HG02678 (cell line): Measurements from ENCODE around the gene PDILT.
"Not testable (repeated sequence)": the region's sequence is repeated elsewhere in the genome, so short reads cannot be mapped to it uniquely, and the experiment has no call there.

ENCODE experiments used
- ATAC-seq: cut with Tn5 transposase; IDR thresholded peaks from one replicate; pipeline ENCODE4 v1.9.1; 2021; ENCODE audit warnings: mild to moderate bottlenecking, moderate library complexity; ENCODE audit not compliant: unreplicated experiment

PDILT gene

GRCh38 chr16:20325005-20325404 lies 79.5 kb downstream of the PDILT start:
- no peak for ATAC-seq

GRCh38 chr16:20323591-20324117 lies 80.9 kb downstream of the PDILT start:
- ATAC-seq, result no peak

GRCh38 chr16:20322696-20323095 lies 81.8 kb downstream of the PDILT start:
- ATAC-seq, result no peak

GRCh38 chr16:20321671-20322070 lies 82.9 kb downstream of the PDILT start:
- ATAC-seq, result no peak

GRCh38 chr16:20321051-20321450 lies 83.5 kb downstream of the PDILT start:
- not testable (repeated sequence) for ATAC-seq

- ATAC-seq, result no peak
These were observed 83.9 kb downstream of the PDILT start for GRCh38 chr16:20320592-20320991.

- ATAC-seq, result no peak
These were observed 84.4 kb downstream of the PDILT start for GRCh38 chr16:20320178-20320577.

GRCh38 chr16:20319406-20319805 lies 85.1 kb downstream of the PDILT start:
- ATAC-seq, result no peak

- ATAC-seq, result no peak
These were observed 86.1 kb downstream of the PDILT start for GRCh38 chr16:20318437-20318836.

GRCh38 chr16:20318006-20318405 lies 86.5 kb downstream of the PDILT start:
- ATAC-seq, result no peak

GRCh38 chr16:20317117-20317516 lies 87.4 kb downstream of the PDILT start:
- no peak for ATAC-seq

- no peak for ATAC-seq
These were observed 87.8 kb downstream of the PDILT start for GRCh38 chr16:20316715-20317114.

GRCh38 chr16:20315764-20316163 lies 88.8 kb downstream of the PDILT start:
- no peak for ATAC-seq

- no peak for ATAC-seq
These were observed 90.0 kb downstream of the PDILT start for GRCh38 chr16:20314575-20314974.

- ATAC-seq, result no peak
These were observed 90.8 kb downstream of the PDILT start for GRCh38 chr16:20313741-20314140.

GRCh38 chr16:20312536-20313095 lies 91.9 kb downstream of the PDILT start:
- not testable (repeated sequence) for ATAC-seq

- no peak for ATAC-seq
These were observed 93.0 kb downstream of the PDILT start for GRCh38 chr16:20311548-20311947.

GRCh38 chr16:20310421-20311395 lies 93.8 kb downstream of the PDILT start:
- no peak for ATAC-seq

- ATAC-seq, result no peak
These were observed 94.8 kb downstream of the PDILT start for GRCh38 chr16:20309786-20310185.
